Transverse colon (tissue), 4 donors: ENCODE results near the gene DAZAP1. TPM values are rescaled to one million over a fixed set of nuclear protein-coding genes. Genes with fewer than 3 reads are reported as not detected.

Experiments
- DNase-seq: peaks from one replicate; pipeline ENCODE4 v3.0.0-alpha.2; 2019
- H3K27ac ChIP-seq, 4 donors: fragments of 200-600 bp; sonication (generic); 2 replicates each; pipeline ENCODE4 v1.5.1; 2016 to 2018; ENCODE audit warnings: inconsistent platforms in 4 of 4
- H3K27me3 ChIP-seq: fragments of 200-600 bp; sonication (generic); 2 replicates; pipeline ENCODE4 v1.5.1; 2017; ENCODE audit warnings: inconsistent platforms
- H3K36me3 ChIP-seq, 4 donors: fragments of 200-600 bp; sonication (generic); 2 replicates each; pipeline ENCODE4 v1.5.1; 2017 to 2019; ENCODE audit warnings: inconsistent platforms in 4 of 4
- H3K4me1 ChIP-seq, 4 donors: fragments of 200-600 bp; sonication (generic); 2 replicates each; pipeline ENCODE4 v1.5.1; 2017 to 2020; ENCODE audit warnings: inconsistent platforms in 4 of 4
- H3K4me3 ChIP-seq, 4 donors: fragments of 200-600 bp; sonication (generic); 1 replicate in 1 of 4; 2 replicates in 3 of 4; pipeline versions ENCODE4 v1.5.1 to v1.6.1; 2017 to 2019; ENCODE audit warnings: inconsistent platforms in 4 of 4
- H3K9me3 ChIP-seq, 2 donors: fragments of 200-600 bp; sonication (generic); 2 replicates each; pipeline ENCODE4 v1.5.1; 2017 to 2019; ENCODE audit warnings: inconsistent platforms in 2 of 2
- EP300 ChIP-seq: sonication (generic); formaldehyde crosslinking; IDR thresholded peaks from one replicate; pipeline ENCODE4 v1.6.1; 2017; ENCODE audit warnings: antibody characterized with exemption, low read depth
- POLR2A ChIP-seq: fragments of 450-650 bp; IDR thresholded peaks from one replicate; pipeline ENCODE4 v1.6.1; 2016; ENCODE audit warnings: antibody characterized with exemption, mild to moderate bottlenecking, moderate library complexity
- POLR2AphosphoS5 ChIP-seq, 3 donors: sonication (generic); formaldehyde crosslinking; IDR thresholded peaks; one replicate each; pipeline ENCODE4 v1.6.1; 2016; ENCODE audit warnings: antibody characterized with exemption in 3 of 3
- WGBS, 2 donors: methylation state at CpG; one replicate each; pipeline ENCODE4 v1.1.5; 2018; ENCODE audit warnings: low coverage in 1 of 2; 5-methylcytosine and 5-hydroxymethylcytosine counted together
- in situ Hi-C, 4 donors: fragments of 200-750 bp; cut with MboI; loops; one replicate each; pipeline versions ENCODE4 v1.15.0 to v1.15.1; 2017; ENCODE audit warnings: low sequenced_read_pairs in 3 of 4, low pct_ligation_motif_present in 1 of 4, low pct_unique_long_range_greater_than_20kb in 1 of 4
- intact Hi-C: fragments of 100-400 bp; cut with DNase I; formaldehyde crosslinking; loops from one replicate; pipeline ENCODE4 v1.15.1; 2023; ENCODE audit warnings: low total_unique reads
- total RNA-seq, 4 donors: library from RNA; depleted of rRNA; stranded (reverse); fragments of >200 nt; gene quantifications; one replicate each; pipeline ENCODE4 v1.1.0, GENCODE V29; 2016
- TF ChIP-seq, protein P1 (sequence below), 5 experiments: fragments of 200-600 bp in 3 of 5; fragments of 450-650 bp in 2 of 5; sonication (generic) in 3 of 5; IDR thresholded peaks; 1 replicate in 2 of 5; 2 replicates in 3 of 5; pipeline ENCODE4 v1.5.1; 2016 to 2017; ENCODE audit warnings: antibody characterized with exemption in 5 of 5, inconsistent platforms in 3 of 5, mild to moderate bottlenecking in 2 of 5, moderate library complexity in 1 of 5

DAZAP1 gene
- total RNA-seq, 4 donors from 2014 or later, result 36.3 to 77.2 (median 41.6) TPM

DNA sequence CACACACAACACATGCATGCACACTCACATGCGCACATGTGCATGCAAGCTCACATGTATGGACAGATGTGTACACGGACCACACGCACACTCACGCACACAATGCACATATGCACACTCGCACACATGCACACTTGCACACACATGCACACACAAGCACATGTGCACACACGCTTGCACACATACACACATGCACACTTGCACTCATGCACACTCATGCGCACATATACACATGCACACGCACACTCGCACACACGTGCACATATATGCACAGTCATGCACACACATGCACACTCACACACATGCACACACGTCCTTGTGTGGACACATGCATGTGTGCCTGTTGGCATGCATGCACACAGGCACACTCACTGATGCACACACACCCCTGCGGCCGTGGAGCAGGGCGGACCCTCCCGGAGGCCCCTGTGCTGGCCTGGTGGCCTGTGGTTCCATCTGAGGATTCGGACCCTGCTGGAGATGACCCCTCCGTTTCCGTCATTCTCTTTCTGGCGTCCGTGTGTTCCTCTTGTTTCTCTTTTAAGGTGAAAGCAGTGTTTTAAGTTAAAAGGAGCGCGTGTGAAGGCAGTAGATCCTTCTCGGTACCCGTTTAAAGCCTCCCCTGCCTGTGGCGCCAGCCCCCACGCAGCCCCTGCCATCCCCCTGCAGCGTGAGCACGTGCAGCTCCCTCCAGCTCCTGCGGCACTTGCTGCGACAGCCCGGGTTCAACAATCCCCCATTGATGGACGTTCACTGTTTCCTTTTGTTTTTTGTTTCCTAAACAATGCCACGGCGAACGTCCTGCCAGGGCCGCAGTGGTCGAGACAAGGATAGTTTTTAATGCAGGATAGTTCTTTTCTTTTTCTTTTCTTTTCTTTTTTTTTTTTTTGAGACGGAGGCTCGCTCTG is 18.1 kb upstream of the DAZAP1 start:
- in situ Hi-C loops (loop anchor here in 2 of 4 donors (25.0 kb wide), 1 partner anchor 102 kb away; the partner anchor contains the start of genes EFNA2 (in 2 of the 2) and FAM174C (in 2 of the 2)), intact Hi-C loops (no loop called here)
- peaks cover 14 to 22% (median 16%) of the 10 kb centered on the region in 4 donors for H3K4me1 ChIP-seq
- no peak overlapping the region for H3K4me3 ChIP-seq
- peaks cover 0 to 42% (median 14%) of the 10 kb centered on the region in 4 donors for H3K36me3 ChIP-seq
- H3K27ac ChIP-seq, result no peak overlapping the region
- no peaks in the 10 kb centered on the region for H3K9me3 ChIP-seq
- 94 to 95% methylated on average over 15 to 39 of the region's 39 CpGs for WGBS, 2 donors
- no peak for DNase-seq
- H3K27me3 ChIP-seq, result no peaks in the 10 kb centered on the region
- TF ChIP-seq POLR2A, result no peak
- TF ChIP-seq, protein P1, sequence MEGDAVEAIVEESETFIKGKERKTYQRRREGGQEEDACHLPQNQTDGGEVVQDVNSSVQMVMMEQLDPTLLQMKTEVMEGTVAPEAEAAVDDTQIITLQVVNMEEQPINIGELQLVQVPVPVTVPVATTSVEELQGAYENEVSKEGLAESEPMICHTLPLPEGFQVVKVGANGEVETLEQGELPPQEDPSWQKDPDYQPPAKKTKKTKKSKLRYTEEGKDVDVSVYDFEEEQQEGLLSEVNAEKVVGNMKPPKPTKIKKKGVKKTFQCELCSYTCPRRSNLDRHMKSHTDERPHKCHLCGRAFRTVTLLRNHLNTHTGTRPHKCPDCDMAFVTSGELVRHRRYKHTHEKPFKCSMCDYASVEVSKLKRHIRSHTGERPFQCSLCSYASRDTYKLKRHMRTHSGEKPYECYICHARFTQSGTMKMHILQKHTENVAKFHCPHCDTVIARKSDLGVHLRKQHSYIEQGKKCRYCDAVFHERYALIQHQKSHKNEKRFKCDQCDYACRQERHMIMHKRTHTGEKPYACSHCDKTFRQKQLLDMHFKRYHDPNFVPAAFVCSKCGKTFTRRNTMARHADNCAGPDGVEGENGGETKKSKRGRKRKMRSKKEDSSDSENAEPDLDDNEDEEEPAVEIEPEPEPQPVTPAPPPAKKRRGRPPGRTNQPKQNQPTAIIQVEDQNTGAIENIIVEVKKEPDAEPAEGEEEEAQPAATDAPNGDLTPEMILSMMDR (IDR thresholded peaks at IDR 0.05), result no peak

GRCh38 chr19:1390890-1391423 is 16.4 kb upstream of the DAZAP1 start:
- H3K36me3 ChIP-seq, result peaks cover 0 to 42% (median 14%) of the 10 kb centered on the region in 4 donors
- no peak for TF ChIP-seq EP300
- no peak for TF ChIP-seq POLR2A
- TF ChIP-seq, protein P1 (IDR thresholded peaks at IDR 0.05), result no peak
- TF ChIP-seq POLR2AphosphoS5 (IDR thresholded peaks at IDR 0.05), result no peak

DNA sequence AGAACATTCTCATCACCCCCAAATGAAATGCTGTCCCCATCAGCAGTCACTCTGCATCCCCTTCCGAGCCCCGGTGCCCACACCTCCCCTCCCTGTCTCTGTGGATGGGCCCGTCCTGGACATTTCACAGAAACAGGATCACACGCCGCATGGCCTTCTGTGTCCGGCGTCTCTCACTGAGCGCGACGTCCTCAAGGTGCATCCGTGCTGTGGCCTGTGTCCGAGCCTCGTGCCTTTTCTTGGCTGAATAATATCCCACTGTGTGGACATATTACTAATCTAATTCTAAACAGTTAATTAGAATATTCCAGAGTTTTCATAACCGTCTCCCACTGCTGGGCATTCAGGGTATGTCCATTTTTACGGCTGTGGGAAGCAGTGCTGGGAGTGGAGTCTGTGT is 15.0 kb upstream of the DAZAP1 start:
- intact Hi-C loops, result no loop called here
- Histone ChIP-seq H3K27ac (no peak overlapping the region), H3K4me1 (peaks cover 5 to 13% (median 7%) of the 10 kb centered on the region in 4 donors), H3K9me3 (no peaks in the 10 kb centered on the region), H3K27me3 (no peaks in the 10 kb centered on the region), H3K36me3 (peaks cover 0 to 42% (median 14%) of the 10 kb centered on the region in 4 donors), H3K4me3 (no peak overlapping the region)
- 96% methylated on average over 13 to 15 of the region's 15 CpGs for WGBS, 2 donors
- in situ Hi-C loops, result loop anchor here in 2 of 4 donors (25.0 kb wide), 1 partner anchor 105 kb away; the partner anchor contains the start of genes EFNA2 (in 2 of the 2) and FAM174C (in 2 of the 2)
- no peak for DNase-seq
- TF ChIP-seq POLR2AphosphoS5 (IDR thresholded peaks at IDR 0.05) (no peak), POLR2A (no peak), EP300 (no peak)
- TF ChIP-seq, protein P1 (IDR thresholded peaks at IDR 0.05), result no peak

More at GRCh38 chr19:1390890-1391423, 16.4 kb upstream of the DAZAP1 start:
- no peak overlapping the region for H3K27ac ChIP-seq
- H3K27me3 ChIP-seq, result no peaks in the 10 kb centered on the region
- no peaks in the 10 kb centered on the region for H3K9me3 ChIP-seq
- H3K4me3 ChIP-seq, result no peak overlapping the region
- in situ Hi-C loops, result loop anchor here in 2 of 4 donors (25.0 kb wide), 1 partner anchor 104 kb away; the partner anchor contains the start of genes EFNA2 (in 2 of the 2) and FAM174C (in 2 of the 2)
- H3K4me1 ChIP-seq, result peaks cover 0 to 6% (median 2%) of the 10 kb centered on the region in 4 donors
- 94 to 95% methylated on average over 5 to 42 of the region's 42 CpGs for WGBS, 2 donors
- no peak for DNase-seq
- intact Hi-C loops, result no loop called here

DNA sequence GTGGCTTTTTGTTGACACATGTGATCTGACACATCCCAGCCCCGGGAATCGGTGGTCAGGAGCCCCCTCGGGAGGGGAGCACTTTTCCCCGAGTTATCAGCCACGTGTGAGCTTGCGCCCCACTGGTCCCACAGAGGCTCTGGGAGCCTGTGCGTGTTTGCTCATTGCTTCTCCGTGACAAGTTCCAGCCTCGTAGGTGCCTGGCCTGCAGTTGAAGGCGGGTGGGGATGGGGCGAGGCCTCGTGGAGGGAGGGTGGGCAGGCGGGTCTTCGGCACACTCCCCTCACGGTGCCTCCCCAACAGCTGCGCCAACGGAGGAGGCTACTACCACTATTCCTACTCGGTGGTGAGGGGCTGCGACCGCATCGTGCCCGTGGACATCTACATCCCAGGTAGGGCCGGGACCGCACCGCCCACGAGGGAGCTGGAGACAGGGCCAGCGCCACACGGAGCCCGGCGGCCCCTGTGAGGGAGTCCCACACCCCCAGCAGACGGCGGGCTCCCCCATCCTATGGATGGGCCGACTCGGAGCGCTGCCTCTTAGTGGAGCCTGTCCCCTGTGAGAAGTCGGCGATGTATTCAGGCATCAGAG is 14.4 kb upstream of the DAZAP1 start:
- Histone ChIP-seq H3K4me1 (peaks cover 5 to 13% (median 7%) of the 10 kb centered on the region in 4 donors), H3K27ac (no peak overlapping the region), H3K36me3 (peaks cover 0 to 42% (median 14%) of the 10 kb centered on the region in 4 donors), H3K9me3 (no peaks in the 10 kb centered on the region), H3K4me3 (no peak overlapping the region), H3K27me3 (no peaks in the 10 kb centered on the region)
- in situ Hi-C loops (loop anchor here in 2 of 4 donors (25.0 kb wide), 1 partner anchor 106 kb away; the partner anchor contains the start of genes EFNA2 (in 2 of the 2) and FAM174C (in 2 of the 2)), intact Hi-C loops (no loop called here)
- TF ChIP-seq, protein P1 (IDR thresholded peaks at IDR 0.05), result no peak
- no peak for TF ChIP-seq POLR2A
- no peak for TF ChIP-seq EP300
- TF ChIP-seq POLR2AphosphoS5 (IDR thresholded peaks at IDR 0.05), result no peak
- 95% methylated on average over 37 of the region's 37 CpGs; no CpG with 5 or more reads in 1 of the 2 donors for WGBS, 2 donors
- DNase-seq, result no peak
